HG03442 (cell line): Measurements from ENCODE around the gene HPSE2.

Experiments
- ATAC-seq: cut with Tn5 transposase; IDR thresholded peaks from one replicate; pipeline ENCODE4 v1.9.1; 2021; ENCODE audit warnings: mild to moderate bottlenecking, moderate library complexity; ENCODE audit not compliant: unreplicated experiment

The HPSE2 gene

GRCh38 chr10:98632456-98633150 is 603.0 kb downstream of the HPSE2 start:
- no peak for ATAC-seq

GRCh38 chr10:98628206-98628605 is 607.4 kb downstream of the HPSE2 start:
- no peak for ATAC-seq

- no peak for ATAC-seq
Measured at GRCh38 chr10:98627711-98628110, 607.9 kb downstream of the HPSE2 start.

GRCh38 chr10:98624963-98625362 is 610.7 kb downstream of the HPSE2 start:
- no peak for ATAC-seq

GRCh38 chr10:98623176-98623575 is 612.5 kb downstream of the HPSE2 start:
- no peak for ATAC-seq

GRCh38 chr10:98621630-98622029 is 614.0 kb downstream of the HPSE2 start:
- ATAC-seq, result no peak

- no peak for ATAC-seq
Measured at GRCh38 chr10:98620503-98620902, 615.1 kb downstream of the HPSE2 start.

- no peak for ATAC-seq
Measured at GRCh38 chr10:98619446-98619845, 616.2 kb downstream of the HPSE2 start.

- no peak for ATAC-seq
Measured at GRCh38 chr10:98617906-98618520, 617.6 kb downstream of the HPSE2 start.

- no peak for ATAC-seq
Measured at GRCh38 chr10:98613446-98613845, 622.2 kb downstream of the HPSE2 start.

GRCh38 chr10:98611436-98611835 is 624.2 kb downstream of the HPSE2 start:
- ATAC-seq, result no peak

GRCh38 chr10:98610836-98611235 is 624.8 kb downstream of the HPSE2 start:
- no peak for ATAC-seq

GRCh38 chr10:98610301-98610700 is 625.4 kb downstream of the HPSE2 start:
- ATAC-seq, result no peak

GRCh38 chr10:98609265-98609664 is 626.4 kb downstream of the HPSE2 start:
- no peak for ATAC-seq

- no peak for ATAC-seq
Measured at GRCh38 chr10:98608411-98608810, 627.2 kb downstream of the HPSE2 start.

- ATAC-seq, result no peak
Measured at GRCh38 chr10:98602224-98602623, 633.4 kb downstream of the HPSE2 start.

- ATAC-seq, result no peak
Measured at GRCh38 chr10:98599032-98599610, 636.5 kb downstream of the HPSE2 start.

- ATAC-seq, result no peak
Measured at GRCh38 chr10:98596404-98596803, 639.2 kb downstream of the HPSE2 start.

GRCh38 chr10:98589691-98590090 is 646.0 kb downstream of the HPSE2 start:
- no peak for ATAC-seq

GRCh38 chr10:98589007-98589406 is 646.6 kb downstream of the HPSE2 start:
- no peak for ATAC-seq

GRCh38 chr10:98587156-98587837 is 648.4 kb downstream of the HPSE2 start:
- no peak for ATAC-seq

GRCh38 chr10:98586096-98586495 is 649.6 kb downstream of the HPSE2 start:
- no peak for ATAC-seq
